ENCODE data around the gene AP3D1.
A peak's percentile ranks its signal among the peaks of the same experiment; 100 is the strongest.

The AP3D1 gene

GRCh38 chr19:2081873-2082810 is 69.2 kb downstream of the AP3D1 start:
- DNase-seq: no peak

DNA sequence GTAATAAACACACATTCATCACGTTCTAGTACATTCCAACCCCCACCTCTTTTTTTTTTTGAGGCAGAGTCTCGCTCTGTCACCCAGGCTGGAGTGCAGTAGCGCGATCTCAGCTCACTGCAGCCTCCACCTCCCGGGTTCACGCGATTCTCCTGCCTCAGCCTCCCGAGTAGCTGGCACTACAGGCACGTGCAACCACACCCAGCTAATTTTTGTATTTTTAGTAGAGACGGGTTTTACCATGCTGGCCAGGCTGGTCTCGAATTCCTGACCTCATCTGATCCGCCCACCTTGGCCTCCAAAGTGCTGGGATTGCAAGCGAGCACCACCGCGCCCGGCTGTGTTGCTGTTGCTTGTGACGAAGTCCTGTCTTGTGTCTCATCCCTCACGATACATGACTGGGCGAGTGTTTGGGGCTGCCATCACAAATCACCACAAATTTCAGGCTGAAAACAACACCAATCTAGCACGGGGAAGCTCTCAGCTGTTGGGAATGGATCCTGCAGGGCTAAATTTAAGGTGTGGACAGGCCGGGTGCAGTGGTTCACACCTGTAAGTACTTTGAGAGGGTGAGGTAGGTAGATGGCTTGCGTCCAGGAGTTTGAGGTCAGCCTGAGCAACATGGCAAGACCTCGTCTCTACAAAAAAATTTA is 70.9 kb downstream of the AP3D1 start:
- no peak for DNase-seq

DNA sequence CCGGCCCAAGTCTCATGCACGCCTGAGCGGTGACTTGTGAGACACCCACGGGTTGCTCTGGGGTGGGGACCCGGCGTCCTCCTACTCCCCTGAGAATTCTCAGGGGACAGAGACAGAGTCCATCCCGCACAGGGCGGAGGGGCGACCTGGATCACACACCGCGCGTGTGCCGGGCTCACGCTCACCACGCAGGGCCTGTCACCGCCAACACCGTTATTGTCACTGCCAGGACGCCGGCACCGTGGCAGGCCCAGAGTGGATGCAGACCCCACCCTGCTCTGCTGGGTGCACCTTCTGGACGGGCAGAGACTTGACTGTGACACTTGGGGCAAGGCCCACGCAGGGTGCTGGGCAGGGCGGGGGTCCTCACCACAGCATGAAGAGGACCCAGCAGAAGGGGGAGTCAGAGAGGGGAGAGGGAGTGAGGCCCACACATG is 71.5 kb downstream of the AP3D1 start:
- DNase-seq: no peak

- DNase-seq: no peak
These were observed 72.1 kb downstream of the AP3D1 start for GRCh38 chr19:2079076-2079864.

DNA sequence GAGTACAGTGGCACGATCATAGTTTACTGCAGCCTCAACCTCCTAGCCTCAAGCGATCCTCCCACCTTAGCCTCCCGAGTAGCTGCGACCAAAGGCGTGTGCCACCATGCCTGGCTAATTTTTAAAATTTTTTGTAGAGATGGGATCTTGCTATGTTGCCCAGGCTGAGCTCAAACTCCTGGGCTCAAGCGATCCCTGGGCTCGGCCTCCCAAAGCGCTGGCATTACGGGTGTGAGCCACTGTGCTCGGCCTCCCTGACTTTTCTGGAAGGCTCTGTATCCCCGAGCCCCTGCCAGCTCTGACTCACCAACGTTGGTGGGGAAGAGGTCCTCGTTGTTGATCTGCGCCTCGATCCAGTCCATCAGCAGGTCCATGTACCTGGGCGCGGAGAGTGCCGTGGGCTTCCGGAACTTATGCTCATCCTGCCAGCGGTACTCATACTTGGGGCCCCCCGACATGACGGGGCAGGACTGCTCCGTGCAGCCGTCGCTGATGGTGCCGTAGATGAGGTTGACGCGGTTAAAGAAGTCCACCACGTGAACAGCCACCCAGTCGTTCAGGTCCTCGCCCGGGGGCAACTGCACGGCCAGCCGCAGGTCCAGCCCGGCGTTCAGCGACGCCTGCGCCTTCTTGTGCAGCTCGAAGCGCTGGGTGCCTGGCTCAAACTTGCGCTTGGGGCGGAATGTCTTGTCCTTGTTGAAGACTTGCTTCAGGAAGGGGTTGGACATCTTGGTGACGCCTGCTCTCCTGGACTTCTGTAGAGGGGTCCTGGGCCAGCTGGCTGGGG is 73.3 kb downstream of the AP3D1 start:
- DNase-seq: no peak

DNA sequence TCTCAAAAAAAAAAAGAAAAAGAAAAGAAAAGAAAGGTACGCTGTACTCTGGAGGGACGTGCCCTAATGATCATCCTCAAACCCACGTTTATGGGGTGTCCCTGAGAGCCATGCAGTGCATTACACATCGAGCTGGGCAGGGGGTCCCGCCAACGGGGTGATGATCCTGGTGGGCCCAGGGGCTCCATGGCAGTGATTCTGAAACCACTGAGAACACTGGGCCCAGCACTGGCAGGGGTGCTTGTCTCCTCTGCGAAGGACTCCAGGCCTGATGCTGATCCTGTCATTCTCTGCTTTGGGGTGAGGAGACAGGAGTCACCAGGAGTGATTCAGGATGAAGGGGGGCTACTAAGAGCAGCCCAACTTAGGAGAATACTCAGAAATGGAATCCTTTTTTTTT is 74.0 kb downstream of the AP3D1 start:
- no peak for DNase-seq

GRCh38 chr19:2076526-2076944 is 74.8 kb downstream of the AP3D1 start:
- DNase-seq: no peak

DNA sequence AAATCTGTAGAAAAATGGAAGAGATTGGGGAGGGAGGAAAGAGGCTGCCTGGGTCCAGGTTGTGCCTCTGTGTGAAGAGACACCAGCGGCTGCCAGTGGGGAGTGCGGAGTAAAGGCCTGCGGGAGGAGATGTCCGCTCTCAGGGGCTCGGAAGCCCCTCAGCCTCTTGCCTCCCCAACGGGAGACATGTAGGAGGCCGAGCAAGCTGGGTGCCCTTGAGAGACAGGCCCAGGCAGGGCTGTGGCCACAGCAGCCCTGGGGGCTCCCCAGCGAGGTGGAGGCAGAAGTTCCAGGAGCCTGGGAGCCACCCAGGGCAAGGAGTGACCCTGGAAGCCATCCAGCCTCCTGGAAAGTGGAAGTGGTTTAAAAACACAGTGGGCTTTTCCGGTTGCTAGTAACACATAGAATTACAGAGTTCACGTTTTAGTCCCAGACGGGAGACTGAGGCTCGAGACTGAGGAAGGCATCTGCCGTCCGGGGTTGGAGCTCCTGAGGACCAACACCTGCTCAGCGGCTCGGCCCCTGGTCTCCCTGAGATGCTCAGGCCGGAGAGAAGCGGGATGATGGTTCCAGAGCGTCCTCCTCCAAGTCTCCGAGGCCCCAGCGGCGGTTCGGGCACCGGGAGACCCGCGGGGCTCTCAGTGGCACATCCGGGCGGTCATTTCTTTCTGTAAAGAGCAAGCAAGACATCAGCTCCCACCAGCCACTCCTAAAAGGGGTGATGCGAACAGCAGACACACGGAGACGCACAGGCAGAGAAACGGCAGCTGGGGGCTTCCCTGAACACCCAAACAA is 78.4 kb downstream of the AP3D1 start:
- DNase-seq: no peak

DNA sequence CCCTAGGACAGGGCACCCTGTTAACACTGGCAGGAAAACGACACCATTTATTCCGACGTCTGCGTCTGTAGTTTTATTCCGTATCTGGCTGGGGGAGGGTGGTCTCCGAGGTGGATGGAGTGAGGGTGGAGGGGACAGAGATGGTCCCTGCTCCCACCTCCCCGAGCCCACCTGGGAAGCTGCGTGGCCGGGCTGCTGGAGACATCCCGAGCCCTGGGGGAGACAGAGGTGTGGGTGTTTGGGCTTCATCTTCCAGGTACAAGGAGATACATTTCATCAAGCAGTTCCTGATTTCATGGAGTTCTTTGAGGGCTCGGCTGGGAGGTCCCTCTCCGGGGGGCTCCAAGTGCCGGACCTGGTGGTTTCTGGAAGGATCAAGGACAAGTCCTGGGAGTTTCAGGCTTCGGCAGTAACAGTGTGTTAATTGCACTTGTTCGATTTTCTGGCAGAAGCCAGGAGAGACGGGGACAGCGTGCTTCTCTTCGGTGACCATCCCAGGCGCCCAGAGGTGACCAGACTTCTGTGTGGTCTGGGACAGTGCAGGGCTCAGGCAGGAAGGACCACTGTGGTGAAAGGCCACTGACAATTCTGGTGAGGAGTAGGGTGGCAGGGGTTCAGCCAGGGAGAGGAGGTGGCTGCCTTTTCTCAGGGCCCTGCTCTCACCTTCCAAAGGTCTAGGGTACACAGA is 80.2 kb downstream of the AP3D1 start:
- no peak for DNase-seq

- no peak for DNase-seq
These were observed 80.9 kb downstream of the AP3D1 start for GRCh38 chr19:2070436-2070827.

- DNase-seq: peak; percentile 48
These were observed 86.4 kb downstream of the AP3D1 start for GRCh38 chr19:2064788-2065524.

GRCh38 chr19:2064395-2064787 is 87.0 kb downstream of the AP3D1 start:
- DNase-seq: no peak

GRCh38 chr19:2063824-2064223 is 87.5 kb downstream of the AP3D1 start:
- no peak for DNase-seq

- DNase-seq: no peak
These were observed 88.6 kb downstream of the AP3D1 start for GRCh38 chr19:2062770-2063169.

- no peak for DNase-seq
These were observed 89.0 kb downstream of the AP3D1 start for GRCh38 chr19:2062389-2062729.

DNA sequence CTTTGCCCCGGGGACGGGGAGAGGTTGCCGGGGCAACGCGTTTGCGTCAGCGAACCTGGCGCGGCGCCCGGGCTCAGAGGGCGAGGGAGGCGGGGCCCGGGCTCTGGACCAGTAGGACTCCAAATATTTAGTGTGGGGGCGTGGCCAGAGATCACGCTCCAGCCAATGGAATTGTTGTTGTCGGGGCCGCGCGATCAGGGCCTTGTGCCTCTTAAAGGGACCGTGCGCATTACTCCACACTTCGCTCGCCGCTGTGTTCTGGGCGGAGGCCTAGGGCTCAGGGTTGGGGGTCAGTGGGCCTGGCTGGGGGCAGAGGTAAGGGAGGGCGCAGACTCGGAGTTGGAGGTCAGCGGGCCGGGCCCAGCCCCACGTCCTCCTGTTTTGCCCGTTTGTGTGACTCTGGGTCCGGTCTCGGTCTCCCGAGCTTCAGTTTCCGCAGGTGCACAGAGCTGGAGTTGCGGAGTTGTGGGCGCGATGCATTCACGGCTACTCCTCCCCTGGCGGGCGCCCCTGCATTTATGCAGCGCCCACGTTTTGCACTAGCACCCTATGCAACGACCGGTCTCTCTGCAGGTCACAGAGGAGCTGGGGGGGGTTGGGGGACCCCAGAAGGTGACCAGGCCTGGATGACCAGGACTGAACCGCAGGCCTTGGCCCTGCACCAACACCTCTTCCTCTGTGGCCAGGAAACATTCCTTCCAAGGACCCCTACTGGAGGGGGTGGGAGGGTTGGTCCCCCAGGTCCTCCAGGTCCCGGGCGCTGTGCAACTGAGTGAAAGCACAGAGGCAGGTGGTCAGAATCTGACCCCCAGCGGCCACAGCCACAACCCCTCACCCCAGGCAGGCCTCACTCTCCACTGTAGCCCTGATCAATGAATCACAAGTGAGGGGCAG is 89.6 kb downstream of the AP3D1 start:
- peak; percentile 96 for DNase-seq

GRCh38 chr19:2060884-2061494 is 90.4 kb downstream of the AP3D1 start:
- no peak for DNase-seq

- DNase-seq: no peak
These were observed 91.8 kb downstream of the AP3D1 start for GRCh38 chr19:2059422-2060201.

Measured in DMS 273 treated with DMSO at 0.1 percent for 48 hours (cell line).